Transverse colon (tissue), 4 donors: ENCODE measurements around the gene YWHAB.

Experiments
- EP300 ChIP-seq: sonication (generic); formaldehyde crosslinking; IDR thresholded peaks from one replicate; pipeline ENCODE4 v1.6.1; 2017; ENCODE audit warnings: antibody characterized with exemption, low read depth
- POLR2A ChIP-seq: fragments of 450-650 bp; IDR thresholded peaks from one replicate; pipeline ENCODE4 v1.6.1; 2016; ENCODE audit warnings: antibody characterized with exemption, mild to moderate bottlenecking, moderate library complexity
- POLR2AphosphoS5 ChIP-seq, 3 donors: sonication (generic); formaldehyde crosslinking; IDR thresholded peaks; one replicate each; pipeline ENCODE4 v1.6.1; 2016; ENCODE audit warnings: antibody characterized with exemption in 3 of 3
- TF ChIP-seq, protein P1 (sequence below), 5 experiments: fragments of 200-600 bp in 3 of 5; fragments of 450-650 bp in 2 of 5; sonication (generic) in 3 of 5; IDR thresholded peaks; 1 replicate in 2 of 5; 2 replicates in 3 of 5; pipeline ENCODE4 v1.5.1; 2016 to 2017; ENCODE audit warnings: antibody characterized with exemption in 5 of 5, inconsistent platforms in 3 of 5, mild to moderate bottlenecking in 2 of 5, moderate library complexity in 1 of 5

DNA sequence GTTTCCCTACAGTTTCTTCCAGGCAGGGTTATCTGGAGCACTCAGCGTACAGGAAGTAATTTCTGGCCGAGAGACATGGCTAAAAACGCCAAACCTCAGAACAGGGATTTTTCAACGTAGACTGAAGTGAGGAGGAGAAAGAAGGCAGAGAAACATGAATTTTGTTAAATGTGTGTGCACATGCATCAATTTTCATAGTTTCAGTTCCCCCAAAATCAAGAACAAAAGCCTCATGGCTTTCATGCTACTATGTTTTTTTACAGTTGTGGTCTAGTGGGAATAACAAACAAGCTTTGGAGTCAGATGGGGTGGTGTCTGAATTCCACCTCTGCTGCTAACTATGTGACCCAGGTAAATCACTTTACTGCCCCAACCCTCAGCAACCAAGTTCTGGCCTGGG is 69.8 kb downstream of the YWHAB start:
- TF ChIP-seq POLR2A (no peak), POLR2AphosphoS5 (IDR thresholded peaks at IDR 0.05) (no peak), EP300 (no peak)
- TF ChIP-seq, protein P1, sequence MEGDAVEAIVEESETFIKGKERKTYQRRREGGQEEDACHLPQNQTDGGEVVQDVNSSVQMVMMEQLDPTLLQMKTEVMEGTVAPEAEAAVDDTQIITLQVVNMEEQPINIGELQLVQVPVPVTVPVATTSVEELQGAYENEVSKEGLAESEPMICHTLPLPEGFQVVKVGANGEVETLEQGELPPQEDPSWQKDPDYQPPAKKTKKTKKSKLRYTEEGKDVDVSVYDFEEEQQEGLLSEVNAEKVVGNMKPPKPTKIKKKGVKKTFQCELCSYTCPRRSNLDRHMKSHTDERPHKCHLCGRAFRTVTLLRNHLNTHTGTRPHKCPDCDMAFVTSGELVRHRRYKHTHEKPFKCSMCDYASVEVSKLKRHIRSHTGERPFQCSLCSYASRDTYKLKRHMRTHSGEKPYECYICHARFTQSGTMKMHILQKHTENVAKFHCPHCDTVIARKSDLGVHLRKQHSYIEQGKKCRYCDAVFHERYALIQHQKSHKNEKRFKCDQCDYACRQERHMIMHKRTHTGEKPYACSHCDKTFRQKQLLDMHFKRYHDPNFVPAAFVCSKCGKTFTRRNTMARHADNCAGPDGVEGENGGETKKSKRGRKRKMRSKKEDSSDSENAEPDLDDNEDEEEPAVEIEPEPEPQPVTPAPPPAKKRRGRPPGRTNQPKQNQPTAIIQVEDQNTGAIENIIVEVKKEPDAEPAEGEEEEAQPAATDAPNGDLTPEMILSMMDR (IDR thresholded peaks at IDR 0.05) = no peak
